Dermis microvascular lymphatic vessel endothelial cell (primary cell): ENCODE results near the gene IHH. TPM values are rescaled to one million over a fixed set of nuclear protein-coding genes. Genes with fewer than 3 reads are reported as not detected.

ENCODE experiments used
- DNase-seq, 2 donors: peaks; one replicate each; pipeline versions ENCODE4 v3.0.0 to v3.0.0-alpha.2; 2010; ENCODE audit warnings: low read depth in 2 of 2
- total RNA-seq: library from RNA; depleted of rRNA; stranded (reverse); fragments of >200 nt; gene quantifications from 2 replicates; pipeline ENCODE4 v1.2.1, GENCODE V29; 2014

Gene IHH
- total RNA-seq, 1 donor from 2014 or later, result under 0.01 TPM

- DNase-seq, result no peak
These were observed 39.9 kb downstream of the IHH start for GRCh38 chr2:219020604-219021365.

- DNase-seq, result no peak
These were observed 41.3 kb downstream of the IHH start for GRCh38 chr2:219019436-219019835.

GRCh38 chr2:219018726-219019125, 42.0 kb downstream of the IHH start:
- DNase-seq, result no peak

DNA sequence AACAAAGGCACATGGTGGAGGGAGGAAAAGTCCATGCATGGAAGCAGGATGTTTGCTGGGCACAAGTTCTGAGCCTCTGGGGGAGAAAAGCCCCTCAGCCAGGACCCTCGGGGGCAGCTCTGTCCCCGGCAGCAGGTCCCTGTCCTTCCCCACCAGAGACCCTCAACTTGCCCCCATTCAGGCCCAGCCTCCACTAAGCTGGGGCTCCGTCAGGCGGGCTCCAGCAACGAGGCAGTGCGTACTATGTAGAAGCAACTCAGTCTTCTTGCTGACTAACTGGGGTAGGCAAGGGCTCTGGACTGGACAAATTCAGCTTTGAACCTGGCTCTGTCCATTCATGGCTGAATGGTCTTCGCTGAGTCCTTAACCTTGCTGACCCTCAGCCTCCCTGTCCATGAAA, 42.4 kb downstream of the IHH start:
- DNase-seq, result no peak

GRCh38 chr2:219017201-219017931, 43.4 kb downstream of the IHH start:
- no peak for DNase-seq

DNA sequence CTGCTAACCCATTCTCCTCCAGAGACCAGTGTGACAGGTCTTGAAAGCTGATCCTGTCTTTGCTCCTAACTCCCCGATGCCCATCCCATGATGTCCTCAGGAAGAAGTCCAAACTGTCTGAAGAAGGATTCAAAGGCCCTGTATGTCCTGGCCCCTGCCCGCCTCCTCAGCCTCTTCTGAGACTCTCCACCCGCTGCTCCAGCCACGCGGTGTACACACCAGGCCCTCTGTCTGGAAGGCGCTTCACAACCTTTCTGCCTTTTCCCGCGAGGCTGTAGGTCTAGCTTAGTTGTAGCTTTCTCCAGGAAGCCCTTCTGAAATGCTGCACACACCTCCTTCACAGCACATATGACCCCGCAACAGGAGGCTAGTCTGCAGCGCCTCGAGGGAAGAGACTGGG, 44.0 kb downstream of the IHH start:
- no peak for DNase-seq

DNA sequence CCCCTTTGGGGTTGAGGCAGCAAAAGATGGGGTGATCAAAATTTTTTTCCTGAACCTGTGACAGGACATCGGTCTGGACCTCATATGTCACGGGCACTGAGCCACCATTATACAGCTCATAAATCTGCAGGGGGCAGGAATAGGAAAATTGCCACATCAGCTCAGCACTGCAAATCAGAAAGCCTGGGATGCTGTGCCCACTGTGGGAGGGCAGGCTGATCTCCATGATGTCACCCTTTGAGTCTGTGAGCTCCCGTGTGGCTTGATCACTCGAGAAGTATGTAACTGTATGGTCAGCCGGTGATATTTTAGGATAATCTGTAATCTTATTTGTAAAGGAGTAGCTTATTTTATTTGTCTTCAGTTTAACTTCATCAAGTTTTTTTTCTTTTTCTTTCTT, 49.8 kb downstream of the IHH start:
- no peak for DNase-seq

- DNase-seq, result no peak
These were observed 50.5 kb downstream of the IHH start for GRCh38 chr2:219010162-219010756.

DNA sequence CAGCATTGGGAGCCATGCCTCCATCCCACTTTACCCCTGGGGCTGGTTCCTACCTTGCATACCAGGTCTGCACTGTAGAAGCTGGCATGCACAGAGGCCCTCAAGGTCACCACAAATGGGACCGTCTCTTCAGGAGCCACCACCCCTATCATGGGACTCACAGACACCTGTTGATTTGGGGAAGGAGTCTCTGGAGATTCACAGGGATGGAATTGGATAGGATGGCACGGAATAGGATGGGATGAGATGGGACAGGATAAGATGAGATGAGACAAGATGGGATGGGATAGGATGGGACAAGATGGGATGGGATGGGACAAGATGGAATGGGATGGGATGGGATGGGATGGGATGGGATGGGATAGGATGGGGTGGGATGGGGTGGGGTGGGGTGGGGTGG, 51.4 kb downstream of the IHH start:
- no peak for DNase-seq

Other genes with a start within 250 kb of the IHH start
- not detected in 2 replicates for gene PRKAG3, start 229.1 kb downstream of the IHH start, total RNA-seq
- not detected in 2 replicates for gene WNT6, start 201.1 kb downstream of the IHH start, total RNA-seq
- gene WNT10A, start 180.1 kb downstream of the IHH start, total RNA-seq, result not detected in 2 replicates
- not detected in 2 replicates for gene CDK5R2, start 101.3 kb downstream of the IHH start, total RNA-seq
- gene FEV, start 75.7 kb downstream of the IHH start, total RNA-seq, result not detected in 2 replicates
- not detected in 2 replicates for gene CRYBA2, start 67.5 kb downstream of the IHH start, total RNA-seq
- gene CFAP65, start 19.4 kb downstream of the IHH start, total RNA-seq, result not detected in 2 replicates
- gene NHEJ1, start 99.9 kb upstream of the IHH start, total RNA-seq, result 13.7 and 16.3 TPM in 2 replicates
- 0.64 and 0.89 TPM in 2 replicates for gene SLC23A3, start 109.1 kb upstream of the IHH start, total RNA-seq
- 16.7 and 29.0 TPM in 2 replicates for gene CNPPD1, start 116.0 kb upstream of the IHH start, total RNA-seq
- gene RETREG2, start 117.4 kb upstream of the IHH start, total RNA-seq, result 49.0 and 65.2 TPM in 2 replicates
- 20.0 and 22.1 TPM in 2 replicates for gene ZFAND2B, start 145.9 kb upstream of the IHH start, total RNA-seq
- 21.4 and 27.3 TPM in 2 replicates for gene ABCB6, start 158.0 kb upstream of the IHH start, total RNA-seq
- 34.5 and 60.4 TPM in 2 replicates for gene ATG9A, start 168.7 kb upstream of the IHH start, total RNA-seq
- 15.8 and 19.2 TPM in 2 replicates for gene ANKZF1, start 168.9 kb upstream of the IHH start, total RNA-seq
- gene GLB1L, start 184.5 kb upstream of the IHH start, total RNA-seq, result 4.7 and 5.6 TPM in 2 replicates
- gene STK16, start 184.6 kb upstream of the IHH start, total RNA-seq, result 14.5 and 16.3 TPM in 2 replicates
- not detected in 2 replicates for gene TUBA4B, start 192.3 kb upstream of the IHH start, total RNA-seq
- 12.1 and 14.4 TPM in 2 replicates for gene TUBA4A, start 193.0 kb upstream of the IHH start, total RNA-seq
- 15.4 and 30.0 TPM in 2 replicates for gene DNAJB2, start 218.4 kb upstream of the IHH start, total RNA-seq
- not detected in 2 replicates for gene PTPRN, start 248.5 kb upstream of the IHH start, total RNA-seq